ENCODE results near the gene VWA8. TPM values are rescaled to one million over a fixed set of nuclear protein-coding genes. Genes with fewer than 3 reads are reported as not detected.

The VWA8 gene
- total and polyA plus RNA-seq, 2 of the 8 experiments (the other 6 are each of a cell fraction or from before 2014, with no cell fraction given) = 5.9 to 19.6 TPM

DNA sequence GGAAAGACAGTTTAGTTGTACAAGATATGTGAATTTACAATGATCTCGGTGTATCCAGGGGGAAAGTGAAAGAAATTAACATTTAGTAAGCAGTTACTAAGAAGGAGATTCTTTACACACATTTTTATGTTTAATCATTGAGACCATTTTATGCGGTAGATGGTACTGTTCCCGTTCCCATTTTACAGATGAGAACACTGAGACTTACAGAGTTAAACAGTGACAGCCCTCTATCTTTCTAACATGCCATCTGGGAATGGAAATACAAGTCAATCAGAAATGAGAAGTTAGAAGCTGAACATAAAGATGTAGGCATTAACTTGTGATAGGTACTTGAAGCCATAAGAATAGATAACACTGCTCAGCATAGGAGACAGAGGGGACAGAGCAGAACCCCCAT lies 144.9 kb downstream of the VWA8 start:
- Histone ChIP-seq H3K79me1 (ENCODE audit: low read depth, low read length) (no peaks in the 10 kb centered on the region), H3K4ac (replicated peaks; ENCODE audit: insufficient read length, low read depth, low read length) (no peak overlapping the region), H3K79me2 (ENCODE audit: control insufficient read depth in 1 of 2, insufficient read depth in 2 of 2, low read length in 2 of 2) (no peaks in the 10 kb centered on the region), H3K23ac (ENCODE audit: insufficient read length) (no peak overlapping the region), H4K8ac (ENCODE audit: extremely low read depth, insufficient read depth, low read length) (no peak overlapping the region), H3K4me2 (ENCODE audit: insufficient read depth in 1 of 2, low read depth in 2 of 2, low read length in 2 of 2) (no peak overlapping the region), H3K27ac (ENCODE audit: low read depth, low read length) (no peak overlapping the region), H3K18ac (ENCODE audit: extremely low read depth, low read length) (no peak overlapping the region), H4K20me1 (replicated peaks in 1 of 2; ENCODE audit: control insufficient read depth in 1 of 2, insufficient read depth in 2 of 2, low read length in 2 of 2) (no peaks in the 10 kb centered on the region), H2BK15ac (ENCODE audit: low read length) (no peak overlapping the region), H3K14ac (ENCODE audit: insufficient read length) (no peak overlapping the region), H3K36me3 (ENCODE audit: control insufficient read depth in 2 of 4, insufficient read depth in 4 of 4, low read length in 3 of 4) (peaks cover 0 to 11% (median 4%) of the 10 kb centered on the region in 4 experiments; a peak in 4 of 8 replicates), H2BK5ac (ENCODE audit: low read depth, low read length) (no peak overlapping the region), H4K5ac (ENCODE audit: insufficient read length, low read depth, low read length) (no peak overlapping the region), H3K56ac (replicated peaks; ENCODE audit: insufficient read length, low read depth, low read length) (no peak overlapping the region), H3K27me3 (replicated peaks in 1 of 4; ENCODE audit: control insufficient read depth in 3 of 4, extremely low read depth in 1 of 4, insufficient read depth in 3 of 4, low read length in 3 of 4) (no peaks in the 10 kb centered on the region), H3K4me3 (ENCODE audit: extremely low read depth in 1 of 4, insufficient read depth in 2 of 4, low read depth in 3 of 4, low read length in 4 of 4) (no peak overlapping the region), H2AFZ (ENCODE audit: low read length) (no peak overlapping the region), H3K9me3 (ENCODE audit: insufficient read depth in 2 of 2, low read depth in 1 of 2, low read length in 1 of 2) (no peaks in the 10 kb centered on the region), H2AK5ac (ENCODE audit: low read depth, low read length) (no peak overlapping the region), H2BK12ac (ENCODE audit: low read depth, low read length) (no peak overlapping the region), H2BK120ac (replicated peaks; ENCODE audit: low read depth, low read length) (no peak overlapping the region), H2BK20ac (ENCODE audit: low read length) (no peak overlapping the region), H3K23me2 (ENCODE audit: low read depth, low read length) (no peaks in the 10 kb centered on the region), H3K4me1 (replicated peaks in 1 of 4; ENCODE audit: control insufficient read depth in 3 of 4, insufficient read depth in 4 of 4, low read length in 3 of 4) (no peaks in the 10 kb centered on the region), H3K9ac (replicated peaks in 1 of 4; ENCODE audit: extremely low read depth in 1 of 4, low read depth in 3 of 4, low read length in 3 of 4) (no peak overlapping the region), H4K91ac (replicated peaks; ENCODE audit: insufficient read length, low read length) (no peak overlapping the region)
- DNase-seq (ENCODE audit: low read depth in 1 of 2, low spot score in 2 of 2) (no peak), FAIRE-seq (no peak)
- ChIA-PET CTCF (ENCODE audit: partially characterized antibody) (interaction anchor here (1.0 to 2.6 kb wide), 2 partner anchors 9 to 14 kb away, joined by 3 to 7 read pairs; no protein-coding TSS in a partner anchor), POLR2A (ENCODE audit: partially characterized antibody) (no interaction called here)
- 89% methylated on average over 3 of the region's 3 CpGs; no CpG with 5 or more reads in 1 of the 2 experiments for WGBS, 2 experiments (ENCODE audit: extremely low coverage in 1 of 2, insufficient coverage in 1 of 2, insufficient read length in 1 of 2, insufficient replicate concordance in 2 of 2, low coverage in 1 of 2, low lambda C conversion rate in 2 of 2, missing lambda C conversion rate in 1 of 2)
- TF ChIP-seq, protein P1, sequence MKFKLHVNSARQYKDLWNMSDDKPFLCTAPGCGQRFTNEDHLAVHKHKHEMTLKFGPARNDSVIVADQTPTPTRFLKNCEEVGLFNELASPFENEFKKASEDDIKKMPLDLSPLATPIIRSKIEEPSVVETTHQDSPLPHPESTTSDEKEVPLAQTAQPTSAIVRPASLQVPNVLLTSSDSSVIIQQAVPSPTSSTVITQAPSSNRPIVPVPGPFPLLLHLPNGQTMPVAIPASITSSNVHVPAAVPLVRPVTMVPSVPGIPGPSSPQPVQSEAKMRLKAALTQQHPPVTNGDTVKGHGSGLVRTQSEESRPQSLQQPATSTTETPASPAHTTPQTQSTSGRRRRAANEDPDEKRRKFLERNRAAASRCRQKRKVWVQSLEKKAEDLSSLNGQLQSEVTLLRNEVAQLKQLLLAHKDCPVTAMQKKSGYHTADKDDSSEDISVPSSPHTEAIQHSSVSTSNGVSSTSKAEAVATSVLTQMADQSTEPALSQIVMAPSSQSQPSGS (IDR thresholded peaks at IDR 0.05; ENCODE audit: low read length) = no peak
- TF ChIP-seq HDAC2 (IDR thresholded peaks at IDR 0.05; ENCODE audit: borderline replicate concordance in 1 of 2, low read depth in 2 of 2, low read length in 2 of 2) (no peak), KDM5A (IDR thresholded peaks at IDR 0.05; ENCODE audit: low read length) (no peak), SP2 (IDR thresholded peaks at IDR 0.05; ENCODE audit: low read length) (no peak), TEAD4 (IDR thresholded peaks at IDR 0.05; ENCODE audit: low read depth, low read length) (no peak), BCL11A (IDR thresholded peaks at IDR 0.05; ENCODE audit: low read depth in 2 of 2, low read length in 2 of 2) (no peak), BACH1 (IDR thresholded peaks at IDR 0.05; ENCODE audit: low read length) (no peak), SUZ12 (IDR thresholded peaks at IDR 0.05; ENCODE audit: low read length) (no peak), KDM1A (IDR thresholded peaks at IDR 0.05; ENCODE audit: borderline replicate concordance, low read length) (no peak), RNF2 (IDR thresholded peaks at IDR 0.05; ENCODE audit: borderline replicate concordance, low read depth, low read length, missing control alignments, poor library complexity, severe bottlenecking) (no peak), KDM4A (IDR thresholded peaks at IDR 0.05; ENCODE audit: low read depth, low read length, severe bottlenecking) (no peak), SIN3A (conservative IDR thresholded peaks at IDR 0.05 in 1 of 2, IDR thresholded peaks at IDR 0.05 in 1 of 2; ENCODE audit: low read depth in 1 of 2, low read length in 2 of 2) (no peak)
